Measurements from ENCODE around the gene FILIP1L.

Gene FILIP1L

GRCh38 chr3:99947356-99947755 lies 166.9 kb downstream of the FILIP1L start:
- no peak for DNase-seq

GRCh38 chr3:99945328-99945995 lies 168.8 kb downstream of the FILIP1L start:
- DNase-seq, result no peak

- DNase-seq, result no peak
These were observed 170.2 kb downstream of the FILIP1L start for GRCh38 chr3:99943931-99944761.

- no peak for DNase-seq
These were observed 173.1 kb downstream of the FILIP1L start for GRCh38 chr3:99941211-99941610.

GRCh38 chr3:99940350-99940749 lies 174.0 kb downstream of the FILIP1L start:
- DNase-seq, result no peak

- DNase-seq, result no peak
These were observed 174.4 kb downstream of the FILIP1L start for GRCh38 chr3:99939876-99940275.

GRCh38 chr3:99938270-99938911 lies 175.9 kb downstream of the FILIP1L start:
- no peak for DNase-seq

- DNase-seq, result no peak
These were observed 179.1 kb downstream of the FILIP1L start for GRCh38 chr3:99934975-99935797.

GRCh38 chr3:99933971-99934750 lies 180.1 kb downstream of the FILIP1L start:
- DNase-seq, result no peak

GRCh38 chr3:99931059-99931458 lies 183.2 kb downstream of the FILIP1L start:
- DNase-seq, result no peak

- DNase-seq, result no peak
These were observed 184.6 kb downstream of the FILIP1L start for GRCh38 chr3:99929745-99930139.

- no peak for DNase-seq
These were observed 185.2 kb downstream of the FILIP1L start for GRCh38 chr3:99928771-99929744.

GRCh38 chr3:99927671-99928457 lies 186.4 kb downstream of the FILIP1L start:
- no peak for DNase-seq

GRCh38 chr3:99925584-99926230 lies 188.6 kb downstream of the FILIP1L start:
- DNase-seq, result no peak

GRCh38 chr3:99923873-99924272 lies 190.4 kb downstream of the FILIP1L start:
- no peak for DNase-seq

- no peak for DNase-seq
These were observed 192.3 kb downstream of the FILIP1L start for GRCh38 chr3:99921986-99922385.

GRCh38 chr3:99921377-99921695 lies 193.0 kb downstream of the FILIP1L start:
- no peak for DNase-seq

- no peak for DNase-seq
These were observed 193.6 kb downstream of the FILIP1L start for GRCh38 chr3:99920481-99921376.

GRCh38 chr3:99919694-99920093 lies 194.6 kb downstream of the FILIP1L start:
- no peak for DNase-seq

All from activated naive CD4-positive, alpha-beta T cell treated with anti-CD3 and anti-CD28 coated beads, Interleukin-2, amount 50 U/mL, for 16 hours (primary cell).